ENCODE data around the gene PDK2.
A peak's percentile ranks its signal among the peaks of the same experiment; 100 is the strongest.
"Not testable (repeated sequence)": the region's sequence is repeated elsewhere in the genome, so short reads cannot be mapped to it uniquely, and the experiment has no call there.

The PDK2 gene

GRCh38 chr17:50059256-50059655 is 35.9 kb upstream of the PDK2 start:
- no peak for DNase-seq

DNA sequence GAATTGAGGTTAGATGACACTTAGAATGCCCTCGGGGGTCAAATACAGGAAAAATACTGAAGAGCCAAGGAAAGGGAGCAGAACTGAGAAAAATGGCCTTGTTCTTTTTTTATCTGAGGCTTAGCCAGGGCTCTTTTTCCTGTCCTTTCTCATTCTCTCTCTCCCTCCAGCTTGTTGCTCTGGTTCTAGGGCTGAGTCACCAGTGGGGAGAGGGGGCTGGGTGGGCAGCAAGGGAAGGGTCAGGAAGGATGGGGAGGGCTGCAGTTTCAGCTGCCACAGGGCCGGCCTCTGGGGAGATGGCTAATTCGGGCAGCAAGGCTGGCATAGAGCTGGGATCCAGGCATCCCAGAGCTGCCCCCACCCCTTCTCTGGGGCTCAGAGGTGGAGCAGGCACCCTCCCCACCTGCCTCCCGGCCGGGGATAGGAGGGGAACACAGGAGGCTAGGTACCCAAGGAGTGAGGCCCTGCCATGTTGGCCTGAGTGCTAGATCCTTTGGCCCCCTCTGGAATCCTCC is 35.3 kb upstream of the PDK2 start:
- DNase-seq, result no peak

DNA sequence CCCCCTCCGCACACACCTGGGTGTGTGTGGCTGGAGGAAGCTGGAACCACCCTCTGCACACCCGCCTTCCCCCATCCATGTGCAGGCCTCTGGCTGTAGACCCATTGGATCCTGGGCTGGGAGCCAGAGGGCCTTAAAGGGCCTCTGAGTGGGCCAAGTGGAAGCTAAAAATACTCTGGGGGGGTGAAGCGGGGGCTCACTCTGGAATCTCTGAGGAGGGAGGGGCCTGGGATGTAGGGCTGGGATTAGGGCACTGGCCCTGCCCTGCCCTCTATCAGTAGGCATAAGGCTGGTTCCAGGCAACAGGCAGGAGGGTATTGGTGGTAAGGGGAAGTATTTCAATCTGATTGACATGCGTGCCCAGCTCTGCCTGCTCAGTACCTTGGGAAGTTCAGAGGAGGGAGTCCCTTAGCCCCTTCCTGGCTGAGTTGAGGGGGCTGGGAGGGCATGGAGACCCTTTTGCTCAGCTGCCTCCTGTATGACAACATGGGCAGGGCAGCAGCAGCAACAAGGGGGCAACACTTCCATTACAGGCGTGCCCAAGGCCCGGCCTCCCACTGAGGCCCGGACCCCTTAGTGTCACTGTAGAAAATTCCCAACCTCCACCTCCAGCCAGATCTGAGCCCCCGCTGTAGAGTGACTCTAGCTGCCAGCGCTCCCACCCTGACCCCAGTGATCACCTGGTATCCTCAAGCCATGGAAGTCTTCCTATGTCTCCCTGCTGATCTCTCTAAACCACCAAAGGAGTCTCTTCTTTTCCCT is 34.0 kb upstream of the PDK2 start:
- no peak for DNase-seq

GRCh38 chr17:50061713-50062045 is 33.5 kb upstream of the PDK2 start:
- not testable (repeated sequence) for DNase-seq

DNA sequence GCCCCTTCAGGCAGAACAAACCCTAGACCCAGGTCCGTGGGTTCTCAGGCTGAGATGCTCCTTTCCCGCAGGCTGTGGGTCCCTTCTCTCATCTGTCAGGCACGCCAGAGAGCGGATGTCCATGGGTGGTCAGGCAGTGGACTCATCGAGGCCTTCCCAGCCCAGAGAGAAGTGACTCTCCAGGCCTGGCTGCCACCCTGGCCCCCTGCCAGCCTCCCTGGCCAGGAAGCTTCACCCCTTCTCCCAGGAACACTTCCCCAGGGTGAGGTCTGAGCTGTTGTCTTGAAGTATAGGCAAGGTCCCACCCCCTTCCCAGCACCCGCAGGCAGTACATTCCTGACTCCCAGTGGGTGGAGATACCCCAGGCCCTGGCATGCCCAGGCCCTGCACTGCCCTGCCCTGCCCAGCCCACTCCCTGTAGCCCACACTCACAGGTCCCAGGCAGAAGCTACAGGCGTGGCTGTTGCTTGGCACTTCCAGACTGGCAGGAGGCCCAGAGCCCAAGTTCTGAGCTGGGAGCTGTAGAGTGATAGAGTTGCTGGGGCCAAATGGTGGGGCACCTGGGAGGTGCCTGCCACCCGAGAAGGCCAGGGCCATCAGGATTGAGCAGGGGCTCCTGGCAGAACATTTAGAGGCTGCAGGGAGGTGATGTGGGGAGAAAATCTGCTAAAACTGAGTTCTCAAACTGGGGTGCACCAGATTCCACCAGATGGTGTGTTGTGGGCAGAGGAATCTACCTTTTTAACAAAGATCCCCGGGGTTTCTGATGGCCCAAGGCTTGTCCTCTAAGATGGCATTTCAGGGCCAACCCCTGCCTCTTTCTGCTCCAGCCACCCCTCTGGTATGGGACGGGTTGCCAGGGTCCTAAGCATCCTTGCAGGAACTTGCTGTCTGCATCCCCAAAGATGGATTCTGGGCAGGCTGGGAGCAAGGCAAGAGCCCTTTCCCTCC is 32.6 kb upstream of the PDK2 start:
- no peak for DNase-seq

DNA sequence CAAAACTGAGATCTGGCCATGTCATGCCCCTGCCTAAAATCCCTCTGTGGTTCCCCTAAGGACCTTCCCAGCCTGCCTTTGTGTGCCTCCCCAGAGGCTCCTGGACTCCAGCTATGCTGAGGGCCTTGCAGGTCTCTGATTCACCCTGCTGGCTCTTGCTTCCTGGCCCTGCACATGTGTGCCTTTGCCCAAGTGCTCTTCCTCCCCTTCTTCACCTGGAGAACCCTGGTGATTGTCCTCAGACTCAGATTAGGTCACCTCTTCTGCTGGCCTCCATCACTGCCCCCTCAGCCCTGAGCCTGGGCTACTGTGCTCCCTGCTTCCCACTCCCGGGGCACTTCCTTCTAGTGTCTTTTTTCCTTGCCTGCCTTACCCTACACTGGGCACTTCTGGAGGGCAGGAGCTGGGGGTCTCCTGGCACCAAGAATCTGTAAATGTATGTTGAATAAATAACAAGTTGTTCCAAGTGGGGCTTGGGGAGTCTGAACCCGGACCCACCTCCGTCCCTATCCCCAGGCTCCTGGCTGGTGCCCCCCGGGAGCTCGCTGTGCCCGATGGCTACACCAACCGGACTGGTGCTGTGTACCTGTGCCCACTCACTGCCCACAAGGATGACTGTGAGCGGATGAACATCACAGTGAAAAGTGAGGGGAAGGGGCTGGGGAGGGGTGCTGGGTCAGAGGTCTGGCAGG is 31.4 kb upstream of the PDK2 start:
- DNase-seq, result no peak

GRCh38 chr17:50064253-50065001 is 30.7 kb upstream of the PDK2 start:
- DNase-seq, result no peak

- no peak for DNase-seq
Observed at GRCh38 chr17:50065056-50065455, 30.1 kb upstream of the PDK2 start.

DNA sequence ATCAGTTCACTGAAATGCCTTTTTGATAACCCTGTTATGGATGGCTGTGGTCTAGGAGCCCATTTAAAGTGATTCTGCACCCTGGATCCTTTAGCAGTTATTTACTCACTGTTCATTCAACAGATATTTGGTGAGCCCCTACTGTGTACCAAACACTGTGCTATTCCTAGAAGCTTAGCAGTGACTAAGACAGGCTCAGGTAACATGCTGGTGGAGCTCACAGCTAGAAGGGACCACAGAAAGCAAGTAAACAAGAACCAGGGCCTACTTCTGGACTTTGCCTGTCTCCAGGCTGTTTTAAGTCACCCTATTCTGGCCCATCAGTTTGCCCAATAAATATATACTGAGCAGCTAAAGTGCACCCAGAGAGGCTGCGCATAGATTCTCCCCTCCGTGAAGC is 28.2 kb upstream of the PDK2 start:
- DNase-seq, result no peak

- DNase-seq, result no peak
Observed at GRCh38 chr17:50067996-50068395, 27.2 kb upstream of the PDK2 start.

GRCh38 chr17:50070908-50071680 is 24.1 kb upstream of the PDK2 start:
- DNase-seq, result no peak

DNA sequence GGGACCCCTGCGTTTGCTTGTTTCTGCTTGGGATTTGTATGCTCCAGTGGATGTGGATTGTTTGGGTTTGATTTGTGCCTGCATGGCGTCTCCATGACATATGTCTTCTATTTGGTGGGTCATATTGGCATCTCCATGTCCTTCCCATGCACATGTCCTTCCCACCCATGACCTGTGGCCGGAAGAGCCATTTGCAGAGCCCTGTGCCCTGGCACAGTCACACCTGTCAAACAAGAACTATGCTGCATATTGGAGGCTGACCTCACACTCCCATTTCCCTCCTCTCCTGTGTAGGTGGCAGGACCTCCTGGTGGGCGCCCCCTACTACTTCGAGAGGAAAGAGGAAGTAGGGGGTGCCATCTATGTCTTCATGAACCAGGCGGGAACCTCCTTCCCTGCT is 23.5 kb upstream of the PDK2 start:
- DNase-seq, result no peak

- DNase-seq, result no peak
Observed at GRCh38 chr17:50072130-50072529, 23.0 kb upstream of the PDK2 start.

DNA sequence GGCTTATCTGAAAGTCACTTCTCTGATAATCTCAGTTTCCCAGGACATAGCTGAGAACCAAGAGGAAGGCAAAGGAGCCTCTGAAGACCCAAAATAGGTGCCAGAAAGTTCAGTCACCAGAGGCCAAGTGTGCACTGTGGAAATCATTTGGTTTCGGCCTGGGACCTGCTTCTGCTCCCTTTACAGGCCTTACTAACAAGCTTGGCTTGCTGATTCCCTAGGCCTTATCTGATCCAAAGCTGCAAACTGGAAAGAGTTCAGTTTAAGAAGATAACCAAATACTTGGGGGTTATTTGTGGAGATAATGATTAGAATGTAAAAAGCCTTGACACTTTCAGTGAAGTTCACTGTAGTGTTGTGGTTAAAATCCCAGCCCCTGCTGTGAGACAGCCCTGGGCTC is 22.2 kb upstream of the PDK2 start:
- no peak for DNase-seq

DNA sequence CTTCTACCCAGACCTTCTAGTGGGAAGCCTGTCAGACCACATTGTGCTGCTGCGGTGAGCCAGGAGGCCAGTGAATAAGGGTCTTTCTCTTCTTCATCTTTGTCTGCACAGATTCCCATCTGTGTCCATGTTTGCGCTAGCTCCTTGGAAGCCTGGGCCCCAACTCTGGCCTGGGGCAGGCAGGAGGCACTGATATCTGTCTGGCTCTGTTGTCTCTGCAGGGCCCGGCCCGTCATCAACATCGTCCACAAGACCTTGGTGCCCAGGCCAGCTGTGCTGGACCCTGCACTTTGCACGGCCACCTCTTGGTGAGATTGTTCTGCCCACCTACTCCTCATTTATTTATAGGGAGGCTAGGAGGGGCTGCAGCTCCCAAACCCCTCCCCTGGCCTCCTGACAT is 20.9 kb upstream of the PDK2 start:
- DNase-seq, result no peak

DNA sequence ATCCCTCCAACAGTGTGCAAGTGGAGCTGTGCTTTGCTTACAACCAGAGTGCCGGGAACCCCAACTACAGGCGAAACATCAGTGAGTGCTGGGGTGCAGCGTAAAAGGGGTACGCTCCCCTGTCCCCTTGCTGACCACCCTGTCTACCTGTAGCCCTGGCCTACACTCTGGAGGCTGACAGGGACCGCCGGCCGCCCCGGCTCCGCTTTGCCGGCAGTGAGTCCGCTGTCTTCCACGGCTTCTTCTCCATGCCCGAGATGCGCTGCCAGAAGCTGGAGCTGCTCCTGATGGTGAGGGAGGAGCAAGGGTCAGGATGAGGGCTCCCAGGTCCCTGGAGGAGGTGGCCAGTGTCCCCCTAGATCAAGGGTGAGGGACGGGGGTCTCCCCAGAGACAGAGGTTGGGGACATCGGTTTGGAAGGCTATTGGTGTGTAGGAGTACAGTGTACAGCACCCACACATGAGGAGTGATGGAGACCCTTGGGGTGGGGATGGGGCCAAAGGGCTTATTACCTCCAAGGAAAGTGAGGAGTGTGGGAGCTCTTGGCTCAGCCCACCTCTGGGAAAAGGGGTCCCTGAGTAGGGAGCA is 19.6 kb upstream of the PDK2 start:
- DNase-seq, result no peak

DNA sequence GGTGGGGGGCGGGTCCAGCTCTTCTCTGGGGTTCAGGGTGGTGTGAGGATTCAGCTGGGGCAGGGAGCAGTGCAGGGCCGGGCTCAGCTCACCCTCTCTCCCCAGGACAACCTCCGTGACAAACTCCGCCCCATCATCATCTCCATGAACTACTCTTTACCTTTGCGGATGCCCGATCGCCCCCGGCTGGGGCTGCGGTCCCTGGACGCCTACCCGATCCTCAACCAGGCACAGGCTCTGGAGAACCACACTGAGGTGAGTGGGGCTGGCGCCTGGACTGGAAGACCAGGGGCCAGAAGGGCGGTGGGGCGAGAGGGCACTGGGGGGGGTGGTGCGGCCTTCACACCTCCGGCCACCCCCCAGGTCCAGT is 18.9 kb upstream of the PDK2 start:
- DNase-seq, result no peak

GRCh38 chr17:50076591-50077235 is 18.4 kb upstream of the PDK2 start:
- DNase-seq, result peak; percentile 94

- no peak for DNase-seq
Observed at GRCh38 chr17:50078430-50078829, 16.7 kb upstream of the PDK2 start.

DNA sequence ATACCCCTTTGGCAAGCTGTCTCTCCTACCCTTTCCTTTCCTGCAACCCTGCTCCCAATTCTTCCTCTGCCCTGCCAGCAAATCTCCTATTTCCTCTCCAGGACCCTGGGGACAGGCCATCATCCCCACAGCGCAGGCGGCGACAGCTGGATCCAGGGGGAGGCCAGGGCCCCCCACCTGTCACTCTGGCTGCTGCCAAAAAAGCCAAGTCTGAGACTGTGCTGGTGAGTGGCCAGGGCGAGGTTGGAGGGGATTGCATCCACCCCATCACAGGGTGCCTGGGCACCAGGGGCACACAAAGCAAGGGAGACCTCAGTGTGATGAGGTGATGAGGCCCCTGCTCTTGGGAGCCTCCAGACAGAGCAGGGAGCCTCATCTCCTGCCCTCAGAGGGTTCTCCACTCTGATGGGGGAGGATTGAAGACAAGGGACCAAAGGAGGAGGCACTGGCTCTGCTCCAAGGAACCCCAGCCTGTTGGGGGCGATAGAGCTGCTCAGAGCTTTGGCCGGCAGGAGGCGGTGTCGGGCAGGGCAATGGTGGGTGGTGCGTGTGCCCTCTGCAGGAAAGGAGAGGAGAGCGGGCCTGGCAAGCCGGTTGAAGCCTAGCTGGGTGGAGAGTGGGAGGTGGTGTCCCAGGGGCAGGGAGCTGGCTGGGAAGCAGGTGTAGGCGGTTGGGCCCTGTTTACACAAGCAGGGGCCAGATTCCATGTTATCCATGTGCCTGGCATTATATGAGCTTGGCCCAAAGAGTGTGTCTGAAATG is 15.6 kb upstream of the PDK2 start:
- peak; percentile 74 for DNase-seq

All from NCI-H82 (cell line).